Activated B cell treated with CpG ODN at 0.5 μM for 24 hours (primary cell): Measurements from ENCODE around the gene NBEAL1. TPM values are rescaled to one million over a fixed set of nuclear protein-coding genes. Genes with fewer than 3 reads are reported as not detected.
"Not testable (repeated sequence)": the region's sequence is repeated elsewhere in the genome, so short reads cannot be mapped to it uniquely, and the experiment has no call there.

Experiments
- ATAC-seq: fragments of 200-7000 bp; cut with Tn5 transposase; one replicate; pipeline ENCODE4 v1.10.0; 2021; ENCODE audit warnings: low read depth, mild to moderate bottlenecking, moderate library complexity
- CTCF ChIA-PET: fragments of 350-600 bp; sonication (Branson Sonifier 250); formaldehyde crosslinking; loops from one replicate; lab custom pipeline; 2021; ENCODE audit warnings: antibody characterized with exemption; lab: Charles Lee
- POLR2A ChIA-PET: fragments of 350-600 bp; sonication (Branson Sonifier 250); formaldehyde crosslinking; loops from one replicate; lab custom pipeline; 2021; ENCODE audit warnings: antibody characterized with exemption; lab: Charles Lee
- DNase-seq: peaks from one replicate; pipeline ENCODE4 v3.0.0; 2022
- H3K27ac Mint-ChIP-seq: one replicate; pipeline ENCODE4 v1.8.0; 2020; ENCODE audit warnings: mixed read lengths
- H3K27me3 Mint-ChIP-seq: one replicate; pipeline ENCODE4 v1.8.0; 2021; ENCODE audit warnings: mixed read lengths
- H3K36me3 Mint-ChIP-seq: one replicate; pipeline ENCODE4 v1.8.0; 2021; ENCODE audit warnings: low read depth, mixed read lengths
- H3K4me1 Mint-ChIP-seq: one replicate; pipeline ENCODE4 v1.8.0; 2021; ENCODE audit warnings: mixed read lengths
- H3K4me3 Mint-ChIP-seq: one replicate; pipeline ENCODE4 v1.8.0; 2020; ENCODE audit warnings: mild to moderate bottlenecking, mixed read lengths
- H3K9me3 Mint-ChIP-seq: one replicate; pipeline ENCODE4 v1.8.0; 2020; ENCODE audit warnings: mixed read lengths
- CTCF ChIP-seq: fragments of 200-600 bp; IDR thresholded peaks from one replicate; pipeline ENCODE4 v1.8.0; 2022; ENCODE audit warnings: antibody characterized with exemption, mild to moderate bottlenecking
- intact Hi-C: fragments of 100-400 bp; cut with micrococcal nuclease; formaldehyde crosslinking; loops from one replicate; pipeline ENCODE4 v1.15.1; 2024
- total RNA-seq: library from RNA; stranded (reverse); gene quantifications from 2 replicates; pipeline ENCODE4 v1.2.3, GENCODE V29; 2022

Gene NBEAL1
- total RNA-seq, 1 donor from 2014 or later = 8.9 TPM

GRCh38 chr2:203238704-203239526 lies 224.2 kb downstream of the NBEAL1 start, which contains the start of gene CYP20A1:
Gene CYP20A1 (plus strand): TSS chr2:203239018. CDS start chr2:203239063, 45 bp downstream.
- DNase-seq (peak; percentile 98), ATAC-seq (peak; percentile 85)
- peaks cover 34% of the 10 kb centered on the region for H3K36me3 Mint-ChIP-seq
- ChIA-PET POLR2A (interaction anchor here (0.6 to 2.2 kb wide), 15 partner anchors 11 to 1979 kb away, joined by 3 to 20 read pairs (median 5); partner anchors contain the start of genes ABI2, ALS2, CARF and FAM117B), CTCF (interaction anchor here (0.5 to 1.5 kb wide), 3 partner anchors 14 to 253 kb away, joined by 3 to 8 read pairs (median 3); no protein-coding TSS in a partner anchor)
- intact Hi-C loops = loop anchor here (1.0 to 10.0 kb wide), 14 partner anchors 14 to 1788 kb away; partner anchors contain the start of genes ABI2, ALS2, BMPR2 and FAM117B
- H3K27ac Mint-ChIP-seq = peak within 1 kb of the TSS; percentile 95
- H3K4me1 Mint-ChIP-seq = peaks cover 32% of the 10 kb centered on the region
- no peaks in the 10 kb centered on the region for H3K9me3 Mint-ChIP-seq
- H3K4me3 Mint-ChIP-seq = peak within 1 kb of the TSS; percentile 96
- no peaks in the 10 kb centered on the region for H3K27me3 Mint-ChIP-seq
- TF ChIP-seq CTCF = no peak

GRCh38 chr2:203240491-203240890 lies 225.8 kb downstream of the NBEAL1 start:
- intact Hi-C loops = no loop called here
- H3K36me3 Mint-ChIP-seq = peaks cover 40% of the 10 kb centered on the region
- peak overlapping the region; percentile 96 for H3K4me3 Mint-ChIP-seq
- peaks cover 34% of the 10 kb centered on the region for H3K4me1 Mint-ChIP-seq
- TF ChIP-seq CTCF = no peak
- peak overlapping the region; percentile 46 for H3K27ac Mint-ChIP-seq
- DNase-seq (no peak), ATAC-seq (no peak)
- no peaks in the 10 kb centered on the region for H3K9me3 Mint-ChIP-seq
- POLR2A ChIA-PET = no interaction called here
- no peaks in the 10 kb centered on the region for H3K27me3 Mint-ChIP-seq
- CTCF ChIA-PET = no interaction called here

- H3K4me1 Mint-ChIP-seq = peaks cover 44% of the 10 kb centered on the region
- no peak overlapping the region for H3K4me3 Mint-ChIP-seq
- no peak for ATAC-seq
- CTCF ChIA-PET = no interaction called here
- H3K36me3 Mint-ChIP-seq = peaks cover 51% of the 10 kb centered on the region
- intact Hi-C loops = no loop called here
- no peaks in the 10 kb centered on the region for H3K9me3 Mint-ChIP-seq
- no peaks in the 10 kb centered on the region for H3K27me3 Mint-ChIP-seq
- no peak for DNase-seq
- no peak overlapping the region for H3K27ac Mint-ChIP-seq
- TF ChIP-seq CTCF = no peak
- POLR2A ChIA-PET = no interaction called here
Measured at GRCh38 chr2:203242518-203242917, 227.8 kb downstream of the NBEAL1 start.

- TF ChIP-seq CTCF = no peak
- Mint-ChIP-seq H3K27me3 (no peaks in the 10 kb centered on the region), H3K27ac (no peak overlapping the region), H3K36me3 (peaks cover 60% of the 10 kb centered on the region), H3K4me1 (peaks cover 21% of the 10 kb centered on the region), H3K4me3 (no peak overlapping the region), H3K9me3 (no peaks in the 10 kb centered on the region)
- ATAC-seq (no peak), DNase-seq (no peak)
- intact Hi-C loops = no loop called here
- ChIA-PET CTCF (no interaction called here), POLR2A (no interaction called here)
Measured at GRCh38 chr2:203246646-203247045, 232.0 kb downstream of the NBEAL1 start.

GRCh38 chr2:203252818-203253217 lies 238.1 kb downstream of the NBEAL1 start:
- POLR2A ChIA-PET = no interaction called here
- ATAC-seq (no peak), DNase-seq (no peak)
- H3K27ac Mint-ChIP-seq = no peak overlapping the region
- no peaks in the 10 kb centered on the region for H3K4me1 Mint-ChIP-seq
- no peak overlapping the region for H3K4me3 Mint-ChIP-seq
- no peaks in the 10 kb centered on the region for H3K27me3 Mint-ChIP-seq
- H3K36me3 Mint-ChIP-seq = peaks cover 76% of the 10 kb centered on the region
- CTCF ChIA-PET = no interaction called here
- H3K9me3 Mint-ChIP-seq = no peaks in the 10 kb centered on the region
- intact Hi-C loops = no loop called here
- TF ChIP-seq CTCF = no peak

GRCh38 chr2:203253422-203254095 lies 238.9 kb downstream of the NBEAL1 start:
- H3K27me3 Mint-ChIP-seq, H3K27ac Mint-ChIP-seq, ATAC-seq, CTCF ChIA-PET, DNase-seq, H3K9me3 Mint-ChIP-seq, H3K4me3 Mint-ChIP-seq, intact Hi-C loops, H3K4me1 Mint-ChIP-seq: not testable (repeated sequence)
- POLR2A ChIA-PET = interaction anchor here (0.7 kb wide), 1 partner anchor 335 kb away, joined by 3 read pairs; no protein-coding TSS in a partner anchor
- peaks cover 80% of the 10 kb centered on the region for H3K36me3 Mint-ChIP-seq
